KMS-11 (cell line): ENCODE measurements around the gene PPP1R13B.

Source experiments
- H2AFZ ChIP-seq: fragments of 200-600 bp; sonication (generic); 2 replicates; pipeline ENCODE4 v1.6.1; 2016; ENCODE audit warnings: antibody characterized with exemption, mixed run types, low read depth
- H3K27ac ChIP-seq: fragments of 200-600 bp; sonication (generic); 2 replicates; pipeline ENCODE4 v1.6.1; 2016; ENCODE audit warnings: mild to moderate bottlenecking, mixed run types
- H3K27me3 ChIP-seq: fragments of 200-600 bp; sonication (generic); 2 replicates; pipeline ENCODE4 v1.6.1; 2017; ENCODE audit warnings: mild to moderate bottlenecking, low read depth, mixed run types, moderate library complexity; ENCODE audit not compliant: insufficient read depth
- H3K36me3 ChIP-seq: fragments of 200-600 bp; sonication (generic); 2 replicates; pipeline ENCODE4 v1.6.1; 2017; ENCODE audit warnings: mild to moderate bottlenecking, mixed run types; ENCODE audit not compliant: insufficient read depth
- H3K4me1 ChIP-seq: fragments of 200-600 bp; sonication (generic); 2 replicates; pipeline ENCODE4 v1.6.1; 2016; ENCODE audit warnings: mild to moderate bottlenecking, low read depth, mixed run types; ENCODE audit not compliant: poor library complexity, severe bottlenecking
- H3K4me2 ChIP-seq: fragments of 200-600 bp; sonication (generic); 2 replicates; pipeline ENCODE4 v1.7.0; 2016; ENCODE audit warnings: mild to moderate bottlenecking, mixed run types
- H3K4me3 ChIP-seq: fragments of 200-600 bp; sonication (generic); IDR thresholded peaks from 2 replicates; pipeline ENCODE4 v1.6.1; 2017; ENCODE audit warnings: low read depth, low read length, mixed read lengths; ENCODE audit not compliant: insufficient read depth
- H3K79me2 ChIP-seq: fragments of 200-600 bp; sonication (generic); 2 replicates; pipeline ENCODE4 v1.6.1; 2016; ENCODE audit warnings: low read depth, mixed run types; ENCODE audit not compliant: insufficient read depth
- H3K9ac ChIP-seq: fragments of 200-600 bp; sonication (generic); 2 replicates; pipeline ENCODE4 v1.6.1; 2016; ENCODE audit warnings: mild to moderate bottlenecking, mixed run types
- H4K20me1 ChIP-seq: fragments of 200-600 bp; sonication (generic); 2 replicates; pipeline ENCODE4 v1.6.1; 2016; ENCODE audit warnings: mild to moderate bottlenecking, mixed run types; ENCODE audit not compliant: insufficient read depth
- CTCF ChIP-seq: fragments of 200-600 bp; sonication (generic); conservative IDR thresholded peaks from 2 replicates; pipeline ENCODE4 v1.6.1; 2017; ENCODE audit warnings: low read depth, mild to moderate bottlenecking, antibody characterized with exemption, low read length, moderate library complexity, mixed read lengths

The PPP1R13B gene

GRCh38 chr14:103732868-103733620 is 114.3 kb downstream of the PPP1R13B start:
- no peaks in the 10 kb centered on the region for H3K79me2 ChIP-seq
- no peak overlapping the region for H3K27ac ChIP-seq
- H3K4me1 ChIP-seq, result no peaks in the 10 kb centered on the region

GRCh38 chr14:103731916-103732867 is 115.2 kb downstream of the PPP1R13B start:
- Histone ChIP-seq H3K4me1 (no peaks in the 10 kb centered on the region), H3K79me2 (no peaks in the 10 kb centered on the region), H3K27ac (no peak overlapping the region), H3K27me3 (no peaks in the 10 kb centered on the region), H3K4me2 (no peak overlapping the region), H3K4me3 (no peak overlapping the region), H3K9ac (no peak overlapping the region), H2AFZ (no peak overlapping the region), H4K20me1 (no peaks in the 10 kb centered on the region), H3K36me3 (no peaks in the 10 kb centered on the region)
- no peak for TF ChIP-seq CTCF

More at GRCh38 chr14:103732868-103733620, 114.3 kb downstream of the PPP1R13B start:
- Histone ChIP-seq H4K20me1 (no peaks in the 10 kb centered on the region), H3K4me3 (no peak overlapping the region), H3K27me3 (no peaks in the 10 kb centered on the region), H3K4me2 (no peak overlapping the region), H3K36me3 (no peaks in the 10 kb centered on the region), H3K9ac (no peak overlapping the region), H2AFZ (no peak overlapping the region)
- TF ChIP-seq CTCF, result no peak

- H4K20me1 ChIP-seq, result no peaks in the 10 kb centered on the region
- H2AFZ ChIP-seq, result no peak overlapping the region
- no peak overlapping the region for H3K9ac ChIP-seq
- H3K4me2 ChIP-seq, result no peak overlapping the region
- H3K4me1 ChIP-seq, result no peaks in the 10 kb centered on the region
- no peaks in the 10 kb centered on the region for H3K27me3 ChIP-seq
- no peaks in the 10 kb centered on the region for H3K79me2 ChIP-seq
- H3K27ac ChIP-seq, result no peak overlapping the region
- TF ChIP-seq CTCF, result no peak
- H3K4me3 ChIP-seq, result no peak overlapping the region
- no peaks in the 10 kb centered on the region for H3K36me3 ChIP-seq
These were observed 115.9 kb downstream of the PPP1R13B start for GRCh38 chr14:103731481-103731880.

- no peak overlapping the region for H3K9ac ChIP-seq
- no peak overlapping the region for H2AFZ ChIP-seq
- no peaks in the 10 kb centered on the region for H3K36me3 ChIP-seq
- no peaks in the 10 kb centered on the region for H3K4me1 ChIP-seq
- no peak overlapping the region for H3K4me3 ChIP-seq
- no peak overlapping the region for H3K27ac ChIP-seq
- H3K4me2 ChIP-seq, result no peak overlapping the region
- no peaks in the 10 kb centered on the region for H3K79me2 ChIP-seq
- no peaks in the 10 kb centered on the region for H3K27me3 ChIP-seq
- TF ChIP-seq CTCF, result no peak
- H4K20me1 ChIP-seq, result no peaks in the 10 kb centered on the region
These were observed 116.8 kb downstream of the PPP1R13B start for GRCh38 chr14:103730490-103731035.
